Activated T-cell treated with anti-CD3 and anti-CD28 coated beads, Interleukin-2, amount 50 U/mL, for 4 hours (primary cell): ENCODE results near the gene CEP43. TPM values are rescaled to one million over a fixed set of nuclear protein-coding genes. Genes with fewer than 3 reads are reported as not detected.

ENCODE experiments used
- total RNA-seq, 3 donors: library from RNA; stranded (reverse); gene quantifications; one replicate each; pipeline ENCODE4 v1.2.1, GENCODE V29; 2021

Gene CEP43
- total RNA-seq, 3 donors from 2014 or later = 19.5 to 20.2 (median 19.5) TPM

Other genes starting within 250 kb of the CEP43 start
- gene RNASET2, start 42.8 kb upstream of the CEP43 start, total RNA-seq = 10 to 100 TPM; 43.7 to 67.3 (median 49.4) TPM
- gene CCR6, start 123.7 kb downstream of the CEP43 start, total RNA-seq = 1 to 10 TPM; 1.7 to 8.8 (median 5.1) TPM
- not detected for gene GPR31, start 158.6 kb downstream of the CEP43 start, total RNA-seq